ENCODE results near the gene VPREB3.

VPREB3 gene

GRCh38 chr22:23767673-23768548, 13.7 kb upstream of the VPREB3 start, which contains the start of gene CHCHD10:
Gene CHCHD10 (minus strand): TSS chr22:23767972. CDS start chr22:23767874, 98 bp downstream.
- in situ Hi-C loops (cut with MboI; ENCODE audit: low sequenced_read_pairs) = no loop called here

- in situ Hi-C loops (cut with MboI; ENCODE audit: low sequenced_read_pairs) = no loop called here
Measured at GRCh38 chr22:23767303-23767672, 13.1 kb upstream of the VPREB3 start.

- in situ Hi-C loops (cut with MboI; ENCODE audit: low sequenced_read_pairs) = no loop called here
Measured at GRCh38 chr22:23764899-23765881, 11.0 kb upstream of the VPREB3 start.

- in situ Hi-C loops (cut with MboI; ENCODE audit: low sequenced_read_pairs) = no loop called here
Measured at GRCh38 chr22:23763954-23764353, 9.7 kb upstream of the VPREB3 start.

GRCh38 chr22:23763579-23763945, 9.3 kb upstream of the VPREB3 start:
- in situ Hi-C loops (cut with MboI; ENCODE audit: low sequenced_read_pairs) = no loop called here

- in situ Hi-C loops (cut with MboI; ENCODE audit: low sequenced_read_pairs) = no loop called here
Measured at GRCh38 chr22:23762842-23763578, 8.8 kb upstream of the VPREB3 start, which contains the start of gene C22orf15. Gene C22orf15 (plus strand): TSS chr22:23762990. CDS start chr22:23763307, 317 bp downstream.

GRCh38 chr22:23760056-23760455, 5.8 kb upstream of the VPREB3 start:
- in situ Hi-C loops (cut with MboI; ENCODE audit: low sequenced_read_pairs) = no loop called here

- in situ Hi-C loops (cut with MboI; ENCODE audit: low sequenced_read_pairs) = no loop called here
Measured at GRCh38 chr22:23759566-23759965, 5.3 kb upstream of the VPREB3 start.

- in situ Hi-C loops (cut with MboI; ENCODE audit: low sequenced_read_pairs) = no loop called here
Measured at GRCh38 chr22:23756891-23757290, 2.7 kb upstream of the VPREB3 start.

- in situ Hi-C loops (cut with MboI; ENCODE audit: low sequenced_read_pairs) = no loop called here
Measured at GRCh38 chr22:23755711-23756110, 1.5 kb upstream of the VPREB3 start.

- in situ Hi-C loops (cut with MboI; ENCODE audit: low sequenced_read_pairs) = no loop called here
Measured at GRCh38 chr22:23754980-23755636, 883 bp upstream of the VPREB3 start.

GRCh38 chr22:23753385-23753784, 840 bp downstream of the VPREB3 start:
- in situ Hi-C loops (cut with MboI; ENCODE audit: low sequenced_read_pairs) = no loop called here

- in situ Hi-C loops (cut with MboI; ENCODE audit: low sequenced_read_pairs) = no loop called here
Measured at GRCh38 chr22:23752750-23753149, 1.5 kb downstream of the VPREB3 start.

GRCh38 chr22:23752090-23752691, 2.0 kb downstream of the VPREB3 start:
- in situ Hi-C loops (cut with MboI; ENCODE audit: low sequenced_read_pairs) = no loop called here

GRCh38 chr22:23751441-23751996, 2.7 kb downstream of the VPREB3 start:
- in situ Hi-C loops (cut with MboI; ENCODE audit: low sequenced_read_pairs) = no loop called here

GRCh38 chr22:23750714-23751440, 3.3 kb downstream of the VPREB3 start, which contains the start of gene ZNF70:
Gene ZNF70 (minus strand): TSS chr22:23751112. CDS start chr22:23745140, 5,972 bp downstream.
- in situ Hi-C loops (cut with MboI; ENCODE audit: low sequenced_read_pairs) = no loop called here

GRCh38 chr22:23750367-23750713, 3.9 kb downstream of the VPREB3 start:
- in situ Hi-C loops (cut with MboI; ENCODE audit: low sequenced_read_pairs) = no loop called here

- in situ Hi-C loops (cut with MboI; ENCODE audit: low sequenced_read_pairs) = no loop called here
Measured at GRCh38 chr22:23749841-23750301, 4.4 kb downstream of the VPREB3 start.

GRCh38 chr22:23745791-23746190, 8.4 kb downstream of the VPREB3 start:
- in situ Hi-C loops (cut with MboI; ENCODE audit: low sequenced_read_pairs) = no loop called here

All from HL-60/S4 treated with retinoic acid at 250 ng/mL for 4 days and 3 days (cell line).